Heart left ventricle (tissue), 13 donors: ENCODE data around the gene PDE9A.

Source experiments
- POLR2A ChIP-seq, 2 donors: fragments of 450-650 bp; IDR thresholded peaks; one replicate each; pipeline ENCODE4 v1.6.1; 2017; ENCODE audit warnings: antibody characterized with exemption in 2 of 2, mild to moderate bottlenecking in 2 of 2, moderate library complexity in 2 of 2
- TF ChIP-seq, protein P1 (sequence below), 12 donors: fragments of 200-600 bp; sonication (generic) in 4 of 12; IDR thresholded peaks; one replicate each; pipeline versions ENCODE4 v1.5.0 to v1.8.0; 2018 to 2022; ENCODE audit warnings: antibody characterized with exemption in 12 of 12, mild to moderate bottlenecking in 5 of 12
- donor health status: ischemic (EF 13 %, LVEDD 7.1; RV severe dilation, severe dysfunction).
- donor health status: DM: no; HTN: yes; CAD: no.
- donor health status: DM: no; HTN: no; CAD: no.
- donor health status: ischemic (EF 25% LVEDD 6.9; RV normal size, moderate dysfunction).
- donor health status: ischemic (EF 25% LVEDD 5.7; RV mildly dilated, moderate dysfunction).
- donor health status: ischemic (EF 35%, LVEDD 5.7; RV mildly dilated, moderate dysfunction).
- donor health status: nonischemic (EF 11% LVEDD 7.7; RV severe dilation, severe dysfunction).
- donor health status: DM: yes; HTN: yes; CAD: no.
- donor health status: PGD.
- donor health status: ischemic (EF 29% LVEDD 5.4; RV normal size, mild dysfunction).
- donor health status: nonischemic (EF 23%, LVEDD 6.1; RV moderate dilation, normal function).

DNA sequence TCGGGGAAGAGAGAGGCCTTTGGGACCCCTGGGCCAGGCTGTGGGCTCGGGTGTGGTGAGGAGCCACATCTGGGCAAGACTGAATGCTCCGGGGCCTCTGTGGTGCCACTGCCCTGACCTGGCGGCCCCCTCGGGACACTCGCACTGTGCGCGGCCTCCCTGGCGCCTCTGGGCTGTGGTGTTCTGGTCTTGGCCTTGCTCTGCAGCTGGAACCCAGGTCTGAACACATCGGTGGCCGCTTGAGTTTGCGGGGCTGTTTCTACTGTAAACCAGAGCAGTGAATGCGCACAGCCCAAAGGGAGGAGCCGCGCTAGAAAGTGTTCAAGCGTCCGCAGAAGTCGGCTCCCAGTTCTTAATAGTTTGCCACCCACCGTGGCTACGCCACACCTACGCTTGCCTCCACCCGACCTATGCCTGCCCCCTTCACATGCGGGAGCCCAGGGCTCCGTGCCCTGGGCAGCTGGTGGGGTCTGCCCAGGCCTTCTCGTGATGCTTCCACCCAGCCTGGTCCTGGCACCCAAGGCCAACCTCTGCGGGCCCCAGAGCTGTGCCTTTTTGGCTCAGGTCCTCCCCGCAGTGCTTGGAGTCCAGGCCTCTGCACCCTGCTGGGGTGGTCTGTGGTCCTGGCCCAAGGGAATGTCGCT lies 4.4 kb downstream of the PDE9A start:
- TF ChIP-seq, protein P1, sequence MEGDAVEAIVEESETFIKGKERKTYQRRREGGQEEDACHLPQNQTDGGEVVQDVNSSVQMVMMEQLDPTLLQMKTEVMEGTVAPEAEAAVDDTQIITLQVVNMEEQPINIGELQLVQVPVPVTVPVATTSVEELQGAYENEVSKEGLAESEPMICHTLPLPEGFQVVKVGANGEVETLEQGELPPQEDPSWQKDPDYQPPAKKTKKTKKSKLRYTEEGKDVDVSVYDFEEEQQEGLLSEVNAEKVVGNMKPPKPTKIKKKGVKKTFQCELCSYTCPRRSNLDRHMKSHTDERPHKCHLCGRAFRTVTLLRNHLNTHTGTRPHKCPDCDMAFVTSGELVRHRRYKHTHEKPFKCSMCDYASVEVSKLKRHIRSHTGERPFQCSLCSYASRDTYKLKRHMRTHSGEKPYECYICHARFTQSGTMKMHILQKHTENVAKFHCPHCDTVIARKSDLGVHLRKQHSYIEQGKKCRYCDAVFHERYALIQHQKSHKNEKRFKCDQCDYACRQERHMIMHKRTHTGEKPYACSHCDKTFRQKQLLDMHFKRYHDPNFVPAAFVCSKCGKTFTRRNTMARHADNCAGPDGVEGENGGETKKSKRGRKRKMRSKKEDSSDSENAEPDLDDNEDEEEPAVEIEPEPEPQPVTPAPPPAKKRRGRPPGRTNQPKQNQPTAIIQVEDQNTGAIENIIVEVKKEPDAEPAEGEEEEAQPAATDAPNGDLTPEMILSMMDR (IDR thresholded peaks at IDR 0.05), result no peak
- no peak for TF ChIP-seq POLR2A (IDR thresholded peaks at IDR 0.05)
